Measurements from ENCODE around the gene ADAM12. TPM values are rescaled to one million over a fixed set of nuclear protein-coding genes. Genes with fewer than 3 reads are reported as not detected.

The ADAM12 gene
- total and polyA plus RNA-seq, 9 of the 15 experiments (the other 6 are each of a cell fraction or from before 2014, with no cell fraction given), result not detected

- TF ChIP-seq ETS2 (tag; IDR thresholded peaks at IDR 0.05; ENCODE audit: borderline replicate concordance, poor library complexity, severe bottlenecking) (no peak), CEBPB (tag; IDR thresholded peaks at IDR 0.05) (no peak), POU5F1 (IDR thresholded peaks at IDR 0.05; ENCODE audit: borderline replicate concordance, low read depth, low read length, partially characterized antibody) (no peak), ZNF174 (CRISPR knock-in tag; IDR thresholded peaks at IDR 0.05) (no peak), ZBTB17 (CRISPR knock-in tag; IDR thresholded peaks at IDR 0.05) (no peak), TGIF2 (CRISPR knock-in tag; IDR thresholded peaks at IDR 0.05) (no peak)
- TF ChIP-seq, protein P1, sequence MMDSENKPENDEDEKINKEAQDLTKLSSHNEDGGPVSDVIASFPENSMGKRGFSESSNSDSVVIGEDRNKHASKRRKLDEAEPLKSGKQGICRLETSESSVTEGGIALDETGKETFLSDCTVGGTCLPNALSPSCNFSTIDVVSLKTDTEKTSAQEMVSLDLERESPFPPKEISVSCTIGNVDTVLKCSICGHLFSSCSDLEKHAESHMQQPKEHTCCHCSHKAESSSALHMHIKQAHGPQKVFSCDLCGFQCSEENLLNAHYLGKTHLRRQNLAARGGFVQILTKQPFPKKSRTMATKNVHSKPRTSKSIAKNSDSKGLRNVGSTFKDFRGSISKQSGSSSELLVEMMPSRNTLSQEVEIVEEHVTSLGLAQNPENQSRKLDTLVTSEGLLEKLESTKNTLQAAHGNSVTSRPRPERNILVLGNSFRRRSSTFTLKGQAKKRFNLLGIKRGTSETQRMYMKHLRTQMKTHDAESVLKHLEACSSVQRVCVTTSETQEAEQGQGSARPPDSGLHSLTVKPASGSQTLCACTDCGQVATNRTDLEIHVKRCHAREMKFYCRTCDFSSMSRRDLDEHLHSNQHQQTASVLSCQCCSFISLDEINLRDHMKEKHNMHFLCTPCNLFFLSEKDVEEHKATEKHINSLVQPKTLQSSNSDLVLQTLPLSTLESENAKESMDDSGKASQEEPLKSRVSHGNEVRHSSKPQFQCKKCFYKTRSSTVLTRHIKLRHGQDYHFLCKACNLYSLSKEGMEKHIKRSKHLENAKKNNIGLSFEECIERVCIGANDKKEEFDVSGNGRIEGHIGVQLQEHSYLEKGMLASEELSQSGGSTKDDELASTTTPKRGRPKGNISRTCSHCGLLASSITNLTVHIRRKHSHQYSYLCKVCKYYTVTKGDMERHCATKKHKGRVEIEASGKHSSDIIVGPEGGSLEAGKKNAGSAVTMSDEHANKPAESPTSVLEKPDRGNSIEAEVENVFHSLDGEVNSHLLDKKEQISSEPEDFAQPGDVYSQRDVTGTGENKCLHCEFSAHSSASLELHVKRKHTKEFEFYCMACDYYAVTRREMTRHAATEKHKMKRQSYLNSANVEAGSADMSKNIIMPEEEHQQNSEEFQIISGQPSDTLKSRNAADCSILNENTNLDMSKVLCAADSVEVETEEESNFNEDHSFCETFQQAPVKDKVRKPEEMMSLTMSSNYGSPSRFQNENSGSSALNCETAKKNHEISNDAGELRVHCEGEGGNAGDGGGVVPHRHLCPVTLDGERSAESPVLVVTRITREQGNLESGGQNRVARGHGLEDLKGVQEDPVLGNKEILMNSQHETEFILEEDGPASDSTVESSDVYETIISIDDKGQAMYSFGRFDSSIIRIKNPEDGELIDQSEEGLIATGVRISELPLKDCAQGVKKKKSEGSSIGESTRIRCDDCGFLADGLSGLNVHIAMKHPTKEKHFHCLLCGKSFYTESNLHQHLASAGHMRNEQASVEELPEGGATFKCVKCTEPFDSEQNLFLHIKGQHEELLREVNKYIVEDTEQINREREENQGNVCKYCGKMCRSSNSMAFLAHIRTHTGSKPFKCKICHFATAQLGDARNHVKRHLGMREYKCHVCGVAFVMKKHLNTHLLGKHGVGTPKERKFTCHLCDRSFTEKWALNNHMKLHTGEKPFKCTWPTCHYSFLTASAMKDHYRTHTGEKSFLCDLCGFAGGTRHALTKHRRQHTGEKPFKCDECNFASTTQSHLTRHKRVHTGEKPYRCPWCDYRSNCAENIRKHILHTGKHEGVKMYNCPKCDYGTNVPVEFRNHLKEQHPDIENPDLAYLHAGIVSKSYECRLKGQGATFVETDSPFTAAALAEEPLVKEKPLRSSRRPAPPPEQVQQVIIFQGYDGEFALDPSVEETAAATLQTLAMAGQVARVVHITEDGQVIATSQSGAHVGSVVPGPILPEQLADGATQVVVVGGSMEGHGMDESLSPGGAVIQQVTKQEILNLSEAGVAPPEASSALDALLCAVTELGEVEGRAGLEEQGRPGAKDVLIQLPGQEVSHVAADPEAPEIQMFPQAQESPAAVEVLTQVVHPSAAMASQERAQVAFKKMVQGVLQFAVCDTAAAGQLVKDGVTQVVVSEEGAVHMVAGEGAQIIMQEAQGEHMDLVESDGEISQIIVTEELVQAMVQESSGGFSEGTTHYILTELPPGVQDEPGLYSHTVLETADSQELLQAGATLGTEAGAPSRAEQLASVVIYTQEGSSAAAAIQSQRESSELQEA (IDR thresholded peaks at IDR 0.05; ENCODE audit: low read depth), result no peak
Observed at GRCh38 chr10:126119599-126119998, 268.7 kb downstream of the ADAM12 start (continued).

Data from K562 (cell line).